Measurements from ENCODE around the gene SCAMP4. TPM values are rescaled to one million over a fixed set of nuclear protein-coding genes. Genes with fewer than 3 reads are reported as not detected.

SCAMP4 gene
- total and polyA plus RNA-seq, 2 experiments from 2014 or later, result 69.3 to 89.8 TPM

DNA sequence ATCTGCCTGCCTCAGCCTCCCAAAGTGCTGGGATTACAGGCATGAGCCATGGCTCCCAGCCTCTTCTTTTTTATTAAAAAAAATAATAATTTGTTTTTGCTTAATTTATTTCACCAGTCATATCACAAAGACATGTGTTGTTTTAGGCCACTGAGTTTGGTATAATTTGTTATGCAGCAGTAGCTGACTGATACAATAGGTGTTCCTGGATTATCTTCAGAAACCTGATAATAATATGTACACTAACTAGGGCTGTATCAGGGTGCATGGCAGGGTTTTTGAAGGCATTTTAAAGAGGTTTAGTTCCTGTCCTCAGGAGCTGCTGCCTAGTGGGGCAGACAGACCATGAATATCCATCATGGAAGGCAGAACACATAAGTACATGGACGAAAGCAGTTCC is 26.2 kb downstream of the SCAMP4 start:
- WGBS (ENCODE audit: low lambda C conversion rate, missing lambda C conversion rate), result 95% methylated on average over 1 of the region's 1 CpG
- Histone ChIP-seq H3K4me1 (ENCODE audit: insufficient read depth) (peaks cover 5% of the 10 kb centered on the region), H3K36me3 (replicated peaks; ENCODE audit: insufficient read depth, low read depth) (no peaks in the 10 kb centered on the region), H2AFZ (no peak overlapping the region), H4K20me1 (ENCODE audit: insufficient read depth, poor library complexity, severe bottlenecking) (no peaks in the 10 kb centered on the region), H3K9me3 (ENCODE audit: low read depth) (no peaks in the 10 kb centered on the region), H3K9me2 (replicated peaks; ENCODE audit: insufficient read depth) (no peaks in the 10 kb centered on the region), H3K4me3 (no peak overlapping the region), H3K27ac (no peak overlapping the region), H3K27me3 (no peaks in the 10 kb centered on the region), H3K79me2 (no peaks in the 10 kb centered on the region), H3K4me2 (no peak overlapping the region)
- TF ChIP-seq EZH2phosphoT487 (IDR thresholded peaks at IDR 0.05; ENCODE audit: low read depth, severe bottlenecking, unreplicated experiment) (no peak), CTCF (IDR thresholded peaks at IDR 0.05; ENCODE audit: poor library complexity) (no peak), EZH2 (IDR thresholded peaks at IDR 0.05; ENCODE audit: borderline replicate concordance) (no peak)
- DNase-seq (ENCODE audit: low spot score), result no peak

DNA sequence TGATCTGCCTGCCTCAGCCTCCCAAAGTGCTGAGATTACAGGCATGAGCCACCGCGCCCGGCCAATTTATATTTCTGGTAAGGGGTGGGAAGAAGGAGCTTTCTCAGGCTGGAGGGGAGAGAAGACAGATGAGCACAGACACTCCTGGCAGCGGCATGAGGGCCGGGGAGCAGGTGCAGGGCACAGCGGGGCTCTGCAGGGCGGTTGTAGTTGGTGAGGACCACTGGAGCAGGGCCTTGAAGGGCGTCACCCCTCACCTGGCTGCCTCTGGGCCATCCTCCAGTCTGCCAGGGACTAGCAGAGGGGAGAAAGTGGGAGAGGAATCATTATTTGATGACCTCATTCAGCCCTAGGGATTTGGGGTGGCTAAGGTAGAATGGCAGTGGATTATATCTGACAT is 27.2 kb downstream of the SCAMP4 start:
- H3K27ac ChIP-seq, result no peak overlapping the region

DNA sequence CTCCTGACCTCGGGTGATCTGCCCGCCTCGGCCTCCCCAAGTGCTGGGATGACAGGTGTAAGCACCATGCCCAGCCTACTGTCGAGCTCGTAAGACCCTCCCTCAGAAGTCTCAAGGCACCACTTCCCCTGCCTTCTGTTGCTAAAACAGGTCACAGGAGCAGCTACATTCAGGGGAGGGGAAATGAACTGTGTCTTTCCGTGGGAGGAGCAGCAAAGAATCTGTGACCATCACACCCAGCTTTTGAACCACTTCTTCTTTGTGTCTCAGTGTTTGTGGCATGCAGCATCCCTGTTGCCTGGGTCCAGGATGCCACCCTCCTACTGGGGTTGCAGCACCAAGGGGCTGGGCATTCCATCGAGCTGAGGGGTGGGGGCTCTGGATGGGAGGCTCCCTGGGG is 28.0 kb downstream of the SCAMP4 start:
- H3K4me2 ChIP-seq, result no peak overlapping the region
- no peaks in the 10 kb centered on the region for H4K20me1 ChIP-seq (ENCODE audit: insufficient read depth, poor library complexity, severe bottlenecking)
- no peak for DNase-seq (ENCODE audit: low spot score)
- H3K36me3 ChIP-seq (replicated peaks; ENCODE audit: insufficient read depth, low read depth), result no peaks in the 10 kb centered on the region
- no peak overlapping the region for H3K27ac ChIP-seq
- H3K9me3 ChIP-seq (ENCODE audit: low read depth), result no peaks in the 10 kb centered on the region
- no peaks in the 10 kb centered on the region for H3K27me3 ChIP-seq
- no peaks in the 10 kb centered on the region for H3K9me2 ChIP-seq (replicated peaks; ENCODE audit: insufficient read depth)
- peaks cover 5% of the 10 kb centered on the region for H3K4me1 ChIP-seq (ENCODE audit: insufficient read depth)
- no peaks in the 10 kb centered on the region for H3K79me2 ChIP-seq
- TF ChIP-seq EZH2phosphoT487 (IDR thresholded peaks at IDR 0.05; ENCODE audit: low read depth, severe bottlenecking, unreplicated experiment) (no peak), EZH2 (IDR thresholded peaks at IDR 0.05; ENCODE audit: borderline replicate concordance) (no peak), CTCF (IDR thresholded peaks at IDR 0.05; ENCODE audit: poor library complexity) (no peak)
- no peak overlapping the region for H3K4me3 ChIP-seq
- 91% methylated on average over 7 of the region's 7 CpGs for WGBS (ENCODE audit: low lambda C conversion rate, missing lambda C conversion rate)
- no peak overlapping the region for H2AFZ ChIP-seq

More for the DNA sequence above, 27.2 kb downstream of the SCAMP4 start:
- peaks cover 5% of the 10 kb centered on the region for H3K4me1 ChIP-seq (ENCODE audit: insufficient read depth)
- TF ChIP-seq CTCF (IDR thresholded peaks at IDR 0.05; ENCODE audit: poor library complexity) (no peak), EZH2phosphoT487 (IDR thresholded peaks at IDR 0.05; ENCODE audit: low read depth, severe bottlenecking, unreplicated experiment) (no peak), EZH2 (IDR thresholded peaks at IDR 0.05; ENCODE audit: borderline replicate concordance) (no peak)
- H3K9me3 ChIP-seq (ENCODE audit: low read depth), result no peaks in the 10 kb centered on the region
- H2AFZ ChIP-seq, result no peak overlapping the region
- no peaks in the 10 kb centered on the region for H3K79me2 ChIP-seq
- no peaks in the 10 kb centered on the region for H3K27me3 ChIP-seq
- H3K36me3 ChIP-seq (replicated peaks; ENCODE audit: insufficient read depth, low read depth), result no peaks in the 10 kb centered on the region
- H3K4me3 ChIP-seq, result no peak overlapping the region
- no peaks in the 10 kb centered on the region for H3K9me2 ChIP-seq (replicated peaks; ENCODE audit: insufficient read depth)
- H3K4me2 ChIP-seq, result no peak overlapping the region
- 84% methylated on average over 8 of the region's 8 CpGs for WGBS (ENCODE audit: low lambda C conversion rate, missing lambda C conversion rate)
- no peak for DNase-seq (ENCODE audit: low spot score)
- H4K20me1 ChIP-seq (ENCODE audit: insufficient read depth, poor library complexity, severe bottlenecking), result no peaks in the 10 kb centered on the region

- H3K79me2 ChIP-seq, result no peaks in the 10 kb centered on the region
- H3K4me3 ChIP-seq, result no peak overlapping the region
- H3K9me3 ChIP-seq (ENCODE audit: low read depth), result no peaks in the 10 kb centered on the region
- no peaks in the 10 kb centered on the region for H3K36me3 ChIP-seq (replicated peaks; ENCODE audit: insufficient read depth, low read depth)
- H3K27ac ChIP-seq, result no peak overlapping the region
- no peak overlapping the region for H2AFZ ChIP-seq
- WGBS (ENCODE audit: low lambda C conversion rate, missing lambda C conversion rate), result 97% methylated on average over 8 of the region's 8 CpGs
- DNase-seq (ENCODE audit: low spot score), result no peak
- TF ChIP-seq CTCF (IDR thresholded peaks at IDR 0.05; ENCODE audit: poor library complexity), result no peak
- TF ChIP-seq EZH2 (IDR thresholded peaks at IDR 0.05; ENCODE audit: borderline replicate concordance), result no peak
- no peak for TF ChIP-seq EZH2phosphoT487 (IDR thresholded peaks at IDR 0.05; ENCODE audit: low read depth, severe bottlenecking, unreplicated experiment)
- peaks cover 5% of the 10 kb centered on the region for H3K4me1 ChIP-seq (ENCODE audit: insufficient read depth)
- no peaks in the 10 kb centered on the region for H4K20me1 ChIP-seq (ENCODE audit: insufficient read depth, poor library complexity, severe bottlenecking)
- no peak overlapping the region for H3K4me2 ChIP-seq
- H3K9me2 ChIP-seq (replicated peaks; ENCODE audit: insufficient read depth), result no peaks in the 10 kb centered on the region
- no peaks in the 10 kb centered on the region for H3K27me3 ChIP-seq
Observed at GRCh38 chr19:1933942-1934341, 28.7 kb downstream of the SCAMP4 start.

Measured in hepatocyte (in vitro differentiated cells).